ENCODE data around the gene CFAP141.

The CFAP141 gene

DNA sequence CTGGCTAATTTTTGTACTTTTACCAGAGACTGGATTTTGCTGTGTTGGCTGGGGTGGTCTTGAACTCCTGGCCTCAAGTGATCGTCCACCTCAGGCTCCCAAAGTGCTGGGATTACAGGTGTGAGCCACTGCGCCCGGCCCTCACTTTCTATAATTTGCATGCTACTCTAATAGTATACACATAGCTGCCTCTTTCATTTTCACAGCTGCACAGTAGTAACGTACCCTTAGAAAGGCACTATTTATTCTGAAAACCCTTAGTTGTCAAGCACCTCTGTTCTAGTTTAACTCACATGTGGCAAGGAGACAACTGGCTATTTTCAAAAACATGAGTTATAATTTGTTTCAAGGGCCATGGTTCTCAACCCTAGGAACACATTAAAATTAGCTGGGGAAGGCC, 31.5 kb downstream of the CFAP141 start:
- DNase-seq, result no peak

- DNase-seq, result no peak
Measured at GRCh38 chr1:154171880-154172279, 34.3 kb downstream of the CFAP141 start.

DNA sequence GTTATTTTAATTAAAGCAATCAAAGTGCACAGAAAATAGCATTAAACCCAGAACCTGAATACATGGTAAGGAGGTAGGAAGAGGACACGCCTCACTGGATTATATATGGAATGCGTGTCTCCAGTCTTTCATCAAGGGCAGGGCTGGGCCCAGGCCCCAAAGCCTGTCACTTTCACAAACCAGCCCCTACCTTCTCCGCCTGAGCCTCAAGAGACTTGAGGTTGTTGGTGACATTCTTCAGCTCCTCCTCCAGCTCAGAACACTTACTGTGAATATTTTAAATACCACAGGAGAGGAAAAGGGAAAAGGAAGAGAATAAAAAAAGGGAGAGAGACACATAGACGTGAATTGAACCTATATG, 34.9 kb downstream of the CFAP141 start:
- DNase-seq, result no peak

- DNase-seq, result no peak
Measured at GRCh38 chr1:154170547-154171222, 35.4 kb downstream of the CFAP141 start.

GRCh38 chr1:154167461-154167860, 38.7 kb downstream of the CFAP141 start:
- no peak for DNase-seq

DNA sequence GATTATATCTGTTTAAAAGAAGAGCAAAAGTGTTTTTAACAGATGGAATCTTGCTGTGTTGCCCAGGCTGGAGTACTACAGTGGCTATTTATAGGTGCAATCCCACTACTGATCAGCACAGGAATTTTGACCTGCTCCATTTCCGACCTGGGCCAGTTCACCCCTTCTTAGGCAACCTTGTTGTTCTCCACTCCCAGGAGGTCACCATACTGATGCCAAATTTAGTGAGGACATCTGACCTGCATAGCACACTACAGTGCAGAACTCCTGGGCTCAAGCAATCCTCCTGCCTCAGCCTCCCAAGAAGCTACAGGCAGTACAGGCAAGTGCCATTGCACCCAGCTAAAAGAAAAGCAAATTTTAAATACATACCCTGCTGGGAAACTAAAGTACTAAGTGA, 39.9 kb downstream of the CFAP141 start:
- DNase-seq, result no peak

DNA sequence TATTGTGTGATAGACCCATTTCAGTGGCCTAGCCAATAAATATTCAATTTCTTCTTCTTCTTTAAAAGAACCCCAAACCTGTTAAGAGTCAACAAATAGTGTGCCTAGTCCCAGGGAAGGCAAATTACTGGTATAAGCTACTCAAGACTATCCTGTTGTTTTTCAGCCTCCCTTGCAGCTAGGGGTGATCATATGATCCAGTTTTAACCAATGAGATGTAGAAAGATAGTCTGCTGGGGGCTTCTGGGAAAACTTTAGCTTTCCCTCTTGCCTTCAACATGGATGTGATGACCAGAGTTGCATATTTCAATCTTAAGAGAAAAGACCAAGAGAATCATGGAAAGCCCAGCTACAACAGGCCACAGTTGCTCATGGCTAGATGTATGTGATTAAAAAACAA, 46.6 kb downstream of the CFAP141 start:
- DNase-seq, result no peak

GRCh38 chr1:154158307-154159125, 47.6 kb downstream of the CFAP141 start:
- peak in 1 of 58 donors; percentile 4 for DNase-seq

DNA sequence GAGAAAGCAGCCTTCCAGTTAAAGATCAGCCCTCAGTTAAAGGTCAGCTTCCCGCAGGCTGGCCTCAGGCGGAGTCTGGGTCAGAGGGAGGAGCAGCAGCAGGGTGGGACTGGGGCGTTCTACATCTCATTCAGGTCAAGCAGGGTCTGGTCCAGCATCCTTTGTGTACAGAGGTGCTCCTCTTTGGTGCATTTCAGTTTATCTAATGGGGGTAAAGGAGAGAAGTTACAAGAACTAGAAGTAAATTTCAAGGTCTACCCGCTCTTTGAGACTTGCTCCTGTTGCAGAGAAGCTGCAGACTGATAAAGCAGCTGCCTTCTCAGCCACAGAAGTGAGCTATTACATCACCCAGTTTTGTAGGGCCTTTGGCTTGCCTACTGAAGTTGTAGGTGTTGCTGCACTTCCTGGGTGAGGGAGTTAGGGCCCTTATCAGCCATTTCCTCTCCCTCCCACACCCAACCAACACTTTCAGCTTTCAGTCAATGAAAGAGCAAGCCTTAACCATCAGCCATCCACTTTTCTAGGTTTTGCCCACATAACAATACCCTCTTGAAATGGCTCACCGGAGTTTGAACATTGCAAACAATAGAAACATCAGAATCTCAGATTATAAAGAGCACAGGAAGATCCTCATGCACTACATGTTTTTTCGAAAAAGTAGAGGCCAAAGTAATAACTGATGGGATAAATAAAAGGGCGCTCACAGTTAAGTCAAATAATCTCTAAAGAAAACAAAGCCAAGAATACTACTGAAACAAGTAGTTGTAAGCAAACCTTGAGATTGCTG, 48.4 kb downstream of the CFAP141 start:
- peak in 1 of 58 donors; percentile 0 for DNase-seq

DNA sequence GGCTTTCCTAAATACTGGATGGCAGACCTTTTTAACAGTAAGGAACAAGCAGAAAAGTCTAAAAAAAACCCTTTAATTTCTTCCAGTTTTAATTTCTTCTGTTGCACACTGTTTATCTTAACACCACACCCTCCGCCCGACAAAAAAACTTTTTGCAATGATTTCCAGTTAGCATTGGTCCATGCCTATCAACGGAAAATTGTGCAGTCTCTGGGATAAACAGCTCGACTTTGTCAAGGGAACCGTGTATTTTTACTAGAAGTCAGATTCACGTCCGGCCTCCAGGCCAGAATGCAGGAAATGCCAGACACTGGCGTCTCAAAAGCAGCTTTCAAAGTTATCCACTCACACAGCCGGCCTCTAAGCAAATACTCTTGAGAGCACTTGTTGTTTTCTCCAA, 50.9 kb downstream of the CFAP141 start:
- no peak for DNase-seq

- peak in 7 of 58 donors; percentile 5 to 82 (median 61) for DNase-seq
Measured at GRCh38 chr1:154154534-154155191, 51.5 kb downstream of the CFAP141 start, which contains the start of gene NUP210L. TSS of gene NUP210L (minus strand) at chr1:154155073.

GRCh38 chr1:154154053-154154452, 52.1 kb downstream of the CFAP141 start:
- DNase-seq, result no peak

DNA sequence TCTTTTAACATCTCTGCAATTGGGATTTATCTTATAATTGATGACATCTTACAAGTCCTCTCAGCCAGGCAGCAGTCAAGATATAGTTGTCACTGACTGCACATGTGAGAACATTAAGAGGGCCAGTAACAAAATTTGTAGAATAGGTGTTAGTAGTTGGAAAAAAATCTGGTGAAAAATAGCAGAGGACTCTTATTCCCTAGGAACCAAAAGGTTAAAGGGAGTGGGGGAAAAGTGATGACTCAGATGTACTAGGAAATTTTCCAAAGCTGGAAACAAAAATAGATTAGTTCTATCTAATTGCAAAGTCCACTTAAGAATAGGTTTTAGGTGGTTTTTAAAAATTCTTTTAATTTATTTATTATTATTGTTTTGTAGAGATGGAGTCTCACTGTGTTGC, 54.8 kb downstream of the CFAP141 start:
- DNase-seq, result no peak

All from anterior cingulate cortex (tissue), 58 donors.